ENCODE data around the gene IKZF2.

Gene IKZF2

DNA sequence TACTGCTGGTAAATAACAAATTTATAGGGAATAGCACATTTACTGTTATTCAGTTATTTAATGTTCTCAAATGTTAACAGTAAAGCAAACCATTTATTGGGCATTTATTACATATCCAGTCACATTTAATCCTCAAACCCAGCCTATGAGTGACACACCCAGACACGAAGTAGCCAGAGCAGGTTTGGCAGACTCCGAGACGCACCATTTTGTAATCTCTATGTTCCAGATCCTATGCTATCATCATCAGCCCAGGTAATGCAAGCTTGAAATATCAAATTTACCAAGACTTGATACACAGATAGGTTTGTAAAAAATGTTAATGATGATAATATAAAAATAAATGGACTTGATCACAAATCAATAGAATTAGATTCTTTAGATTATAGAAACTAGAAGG lies 131.1 kb downstream of the IKZF2 start:
- H3K4me1 ChIP-seq (ENCODE audit: control insufficient read depth, insufficient read depth, low read length): no peaks in the 10 kb centered on the region
- no peak overlapping the region for H3K9ac ChIP-seq (ENCODE audit: low read length)
- H3K9me3 ChIP-seq (ENCODE audit: control insufficient read depth, low read length): no peaks in the 10 kb centered on the region
- H3K27me3 ChIP-seq (ENCODE audit: control insufficient read depth, insufficient read depth, low read length): no peaks in the 10 kb centered on the region
- no peak overlapping the region for H3K4me3 ChIP-seq (ENCODE audit: low read length)
- H3K36me3 ChIP-seq (ENCODE audit: control insufficient read depth, insufficient read depth, low read length): no peaks in the 10 kb centered on the region

DNA sequence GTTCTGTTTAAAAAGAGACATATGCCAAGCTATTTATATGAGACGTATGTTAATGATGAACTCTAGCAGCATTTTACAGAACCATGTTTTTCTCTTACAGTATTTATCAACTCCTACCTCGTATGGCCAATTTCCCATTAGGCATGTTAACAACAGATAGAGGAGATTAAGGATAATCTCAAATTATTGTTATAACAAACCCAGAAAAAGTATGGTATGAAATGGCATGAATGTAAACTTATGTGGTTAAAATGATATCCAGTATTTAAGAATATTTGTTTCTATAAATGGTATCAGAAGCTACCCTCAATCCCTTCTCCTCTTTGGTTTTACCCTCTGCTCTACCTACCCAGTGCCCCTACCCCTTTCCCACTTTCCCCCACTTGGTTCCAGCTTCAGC lies 132.0 kb downstream of the IKZF2 start:
- no peak overlapping the region for H3K4me3 ChIP-seq (ENCODE audit: low read length)
- H3K9me3 ChIP-seq (ENCODE audit: control insufficient read depth, low read length): no peaks in the 10 kb centered on the region
- H3K27me3 ChIP-seq (ENCODE audit: control insufficient read depth, insufficient read depth, low read length): no peaks in the 10 kb centered on the region
- no peak overlapping the region for H3K9ac ChIP-seq (ENCODE audit: low read length)
- no peaks in the 10 kb centered on the region for H3K4me1 ChIP-seq (ENCODE audit: control insufficient read depth, insufficient read depth, low read length)
- H3K36me3 ChIP-seq (ENCODE audit: control insufficient read depth, insufficient read depth, low read length): no peaks in the 10 kb centered on the region

- H3K27me3 ChIP-seq (ENCODE audit: control insufficient read depth, insufficient read depth, low read length): no peaks in the 10 kb centered on the region
- H3K9me3 ChIP-seq (ENCODE audit: control insufficient read depth, low read length): no peaks in the 10 kb centered on the region
- H3K4me1 ChIP-seq (ENCODE audit: control insufficient read depth, insufficient read depth, low read length): no peaks in the 10 kb centered on the region
- no peak overlapping the region for H3K9ac ChIP-seq (ENCODE audit: low read length)
- no peaks in the 10 kb centered on the region for H3K36me3 ChIP-seq (ENCODE audit: control insufficient read depth, insufficient read depth, low read length)
- H3K4me3 ChIP-seq (ENCODE audit: low read length): no peak overlapping the region
These were observed 133.0 kb downstream of the IKZF2 start for GRCh38 chr2:213018340-213018901.

GRCh38 chr2:213017404-213017803 lies 134.0 kb downstream of the IKZF2 start:
- no peaks in the 10 kb centered on the region for H3K27me3 ChIP-seq (ENCODE audit: control insufficient read depth, insufficient read depth, low read length)
- H3K9ac ChIP-seq (ENCODE audit: low read length): no peak overlapping the region
- no peaks in the 10 kb centered on the region for H3K9me3 ChIP-seq (ENCODE audit: control insufficient read depth, low read length)
- H3K4me1 ChIP-seq (ENCODE audit: control insufficient read depth, insufficient read depth, low read length): no peaks in the 10 kb centered on the region
- H3K36me3 ChIP-seq (ENCODE audit: control insufficient read depth, insufficient read depth, low read length): no peaks in the 10 kb centered on the region
- no peak overlapping the region for H3K4me3 ChIP-seq (ENCODE audit: low read length)

DNA sequence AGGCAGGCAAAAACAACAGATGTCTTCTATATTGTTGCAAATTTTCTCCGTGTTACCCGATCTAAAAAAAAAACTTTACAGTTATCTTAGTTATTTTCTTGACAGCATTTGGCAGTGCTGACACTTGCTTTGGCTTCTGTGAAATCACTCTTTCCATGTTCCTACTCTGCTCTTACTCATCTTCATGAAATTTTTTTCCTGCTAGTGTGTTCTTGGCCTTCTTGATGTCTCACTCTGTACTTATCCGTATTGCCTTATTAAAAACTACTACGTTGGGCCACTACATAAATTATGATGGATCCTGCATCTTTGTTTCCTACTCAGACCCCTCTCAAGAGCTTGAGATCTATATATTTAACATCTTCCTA lies 134.4 kb downstream of the IKZF2 start:
- H3K9me3 ChIP-seq (ENCODE audit: control insufficient read depth, low read length): no peaks in the 10 kb centered on the region
- no peaks in the 10 kb centered on the region for H3K4me1 ChIP-seq (ENCODE audit: control insufficient read depth, insufficient read depth, low read length)
- H3K4me3 ChIP-seq (ENCODE audit: low read length): no peak overlapping the region
- no peak overlapping the region for H3K9ac ChIP-seq (ENCODE audit: low read length)
- H3K27me3 ChIP-seq (ENCODE audit: control insufficient read depth, insufficient read depth, low read length): no peaks in the 10 kb centered on the region
- H3K36me3 ChIP-seq (ENCODE audit: control insufficient read depth, insufficient read depth, low read length): no peaks in the 10 kb centered on the region

- Histone ChIP-seq H3K9ac (ENCODE audit: low read length) (no peak overlapping the region), H3K9me3 (ENCODE audit: control insufficient read depth, low read length) (no peaks in the 10 kb centered on the region), H3K4me3 (ENCODE audit: low read length) (no peak overlapping the region), H3K36me3 (ENCODE audit: control insufficient read depth, insufficient read depth, low read length) (no peaks in the 10 kb centered on the region), H3K27me3 (ENCODE audit: control insufficient read depth, insufficient read depth, low read length) (no peaks in the 10 kb centered on the region), H3K4me1 (ENCODE audit: control insufficient read depth, insufficient read depth, low read length) (no peaks in the 10 kb centered on the region)
These were observed 135.0 kb downstream of the IKZF2 start for GRCh38 chr2:213016166-213016983.

DNA sequence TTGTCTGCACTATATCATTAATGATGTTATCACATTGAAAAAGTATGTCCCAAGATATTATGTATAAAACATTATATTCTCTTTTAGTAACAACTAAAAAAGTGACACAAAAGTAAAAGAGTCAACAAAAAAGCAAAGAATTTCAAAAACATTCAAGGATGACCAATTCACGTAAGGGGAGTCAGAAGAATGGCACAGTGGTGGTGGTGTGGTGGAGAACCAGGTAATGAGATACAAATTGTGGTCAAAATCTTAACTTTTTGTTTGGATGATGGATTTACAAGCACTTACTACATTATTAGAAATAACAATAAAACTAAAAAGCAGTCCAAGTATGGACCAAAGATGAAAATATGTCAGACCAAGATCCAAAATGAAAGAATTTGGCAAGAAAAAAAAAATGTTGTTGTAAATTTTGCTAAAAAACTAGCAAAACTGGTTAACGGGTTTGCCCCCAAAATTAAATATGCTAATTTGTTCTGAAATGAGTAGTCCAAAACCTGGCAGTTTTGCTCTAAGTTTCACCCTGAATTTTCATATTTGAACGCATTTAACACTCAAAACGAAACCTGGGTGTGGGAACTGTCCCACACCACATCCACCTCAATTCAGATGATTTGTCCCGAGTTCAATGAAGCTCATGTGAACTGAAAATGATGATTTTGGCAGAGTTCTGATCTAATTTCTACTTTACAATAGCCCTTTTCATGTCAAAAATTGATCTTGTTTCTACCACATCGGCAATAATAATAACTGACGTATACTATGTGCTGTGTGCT lies 135.8 kb downstream of the IKZF2 start:
- no peak overlapping the region for H3K4me3 ChIP-seq (ENCODE audit: low read length)
- no peaks in the 10 kb centered on the region for H3K4me1 ChIP-seq (ENCODE audit: control insufficient read depth, insufficient read depth, low read length)

DNA sequence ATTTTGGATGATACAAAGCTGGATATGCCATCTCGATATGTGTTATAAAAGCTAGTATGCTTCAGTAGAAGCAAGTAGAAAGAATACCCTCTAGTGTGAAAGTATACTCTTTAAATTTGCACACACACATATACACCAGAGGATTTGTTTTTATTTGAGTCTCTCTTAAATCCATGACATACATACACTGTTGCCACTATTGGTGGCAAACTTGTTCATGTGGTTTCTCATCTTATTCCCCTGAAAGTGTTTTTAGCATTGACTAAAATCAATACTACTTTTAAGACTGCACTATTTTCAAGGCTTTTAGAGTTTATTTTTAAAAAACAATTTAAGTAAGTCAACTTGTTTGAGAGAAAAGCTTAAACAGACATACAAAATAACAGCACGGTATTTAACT lies 137.4 kb downstream of the IKZF2 start:
- no peak overlapping the region for H3K9ac ChIP-seq (ENCODE audit: low read length)
- no peaks in the 10 kb centered on the region for H3K27me3 ChIP-seq (ENCODE audit: control insufficient read depth, insufficient read depth, low read length)
- no peak overlapping the region for H3K4me3 ChIP-seq (ENCODE audit: low read length)
- H3K36me3 ChIP-seq (ENCODE audit: control insufficient read depth, insufficient read depth, low read length): no peaks in the 10 kb centered on the region
- H3K4me1 ChIP-seq (ENCODE audit: control insufficient read depth, insufficient read depth, low read length): no peaks in the 10 kb centered on the region
- H3K9me3 ChIP-seq (ENCODE audit: control insufficient read depth, low read length): no peaks in the 10 kb centered on the region

More for the DNA sequence above, 135.8 kb downstream of the IKZF2 start:
- Histone ChIP-seq H3K9ac (ENCODE audit: low read length) (no peak overlapping the region), H3K36me3 (ENCODE audit: control insufficient read depth, insufficient read depth, low read length) (no peaks in the 10 kb centered on the region), H3K9me3 (ENCODE audit: control insufficient read depth, low read length) (no peaks in the 10 kb centered on the region), H3K27me3 (ENCODE audit: control insufficient read depth, insufficient read depth, low read length) (no peaks in the 10 kb centered on the region)

DNA sequence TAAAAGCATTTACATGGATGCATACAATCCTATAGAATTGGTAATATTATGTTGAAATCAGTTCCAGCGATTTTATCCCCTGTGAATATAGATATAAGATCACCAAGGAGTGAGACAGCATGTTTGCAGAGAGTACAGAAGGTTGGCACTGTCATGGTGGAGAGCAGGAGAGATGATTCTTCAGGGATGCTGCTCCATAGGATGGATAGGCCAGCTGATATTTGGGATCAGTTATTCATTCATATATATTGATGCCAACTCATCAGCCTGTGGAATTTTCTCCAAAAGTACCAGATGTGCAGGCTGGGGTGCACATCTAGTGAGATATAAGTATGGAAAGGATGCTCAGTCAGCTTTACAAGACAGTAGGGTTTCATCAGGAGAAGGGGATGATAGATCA lies 139.9 kb downstream of the IKZF2 start:
- Histone ChIP-seq H3K4me3 (ENCODE audit: low read length) (no peak overlapping the region), H3K9me3 (ENCODE audit: control insufficient read depth, low read length) (no peaks in the 10 kb centered on the region), H3K9ac (ENCODE audit: low read length) (no peak overlapping the region), H3K36me3 (ENCODE audit: control insufficient read depth, insufficient read depth, low read length) (no peaks in the 10 kb centered on the region), H3K27me3 (ENCODE audit: control insufficient read depth, insufficient read depth, low read length) (no peaks in the 10 kb centered on the region), H3K4me1 (ENCODE audit: control insufficient read depth, insufficient read depth, low read length) (no peaks in the 10 kb centered on the region)

DNA sequence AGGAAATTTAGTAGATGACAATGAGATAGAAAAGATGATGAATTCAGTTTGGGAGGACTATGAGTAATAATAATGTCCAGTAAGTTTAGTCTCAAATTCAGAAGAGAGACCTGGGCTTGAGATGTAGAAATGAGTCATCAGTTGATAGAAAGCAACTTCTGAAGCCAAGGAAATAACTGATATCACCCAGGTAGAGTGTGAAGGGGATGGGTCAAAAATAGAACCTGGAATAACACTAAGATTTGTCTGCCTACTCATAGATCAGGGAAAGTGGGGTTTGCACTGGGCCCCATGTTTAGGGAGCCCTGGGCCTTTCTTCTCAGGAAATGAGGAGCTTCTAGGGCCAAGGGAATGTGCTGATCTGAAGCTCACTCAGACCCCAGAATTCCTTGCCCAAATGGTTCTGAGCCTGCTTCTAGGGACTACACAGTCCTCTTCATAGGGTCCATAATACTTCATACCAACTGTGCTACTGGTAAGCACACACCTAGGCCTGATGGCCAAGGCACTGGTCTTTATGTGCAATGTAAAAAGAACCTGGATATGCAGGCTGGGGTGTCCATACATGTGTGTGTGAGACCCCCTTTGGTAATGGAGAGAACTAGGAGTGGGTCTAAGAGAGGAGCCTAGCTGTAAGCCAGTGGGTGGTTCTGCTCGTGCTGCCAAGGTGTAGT lies 141.2 kb downstream of the IKZF2 start:
- no peaks in the 10 kb centered on the region for H3K4me1 ChIP-seq (ENCODE audit: control insufficient read depth, insufficient read depth, low read length)
- H3K27me3 ChIP-seq (ENCODE audit: control insufficient read depth, insufficient read depth, low read length): no peaks in the 10 kb centered on the region
- H3K36me3 ChIP-seq (ENCODE audit: control insufficient read depth, insufficient read depth, low read length): no peaks in the 10 kb centered on the region
- no peak overlapping the region for H3K4me3 ChIP-seq (ENCODE audit: low read length)
- no peaks in the 10 kb centered on the region for H3K9me3 ChIP-seq (ENCODE audit: control insufficient read depth, low read length)
- H3K9ac ChIP-seq (ENCODE audit: low read length): no peak overlapping the region

DNA sequence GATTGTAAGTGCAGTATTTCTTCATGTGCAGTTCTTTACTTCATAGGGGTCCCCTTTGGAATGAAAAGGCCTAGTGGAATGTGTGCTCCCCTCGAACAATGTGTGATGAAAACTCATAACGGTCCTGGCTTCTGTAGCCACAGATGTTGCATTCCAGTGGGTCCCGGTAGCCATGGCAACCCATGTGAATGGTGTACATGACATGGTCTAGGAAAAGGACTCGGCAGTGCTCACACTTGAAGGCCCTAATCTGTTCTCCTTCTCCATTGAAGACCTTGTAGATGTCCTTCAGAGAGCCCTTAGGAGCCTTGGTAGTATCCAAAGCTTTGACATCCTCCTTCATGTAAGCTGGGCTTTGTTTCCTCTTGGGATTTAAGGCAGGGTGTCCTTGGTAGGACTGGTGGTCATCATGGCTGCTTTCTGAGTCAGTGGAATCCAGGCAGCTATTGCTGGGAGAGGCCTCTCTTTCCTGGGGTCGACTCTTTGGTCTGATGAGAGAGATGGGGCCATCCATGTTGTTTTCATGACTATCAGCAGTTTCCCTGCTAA lies 144.0 kb downstream of the IKZF2 start:
- Histone ChIP-seq H3K9me3 (ENCODE audit: control insufficient read depth, low read length) (no peaks in the 10 kb centered on the region), H3K27me3 (ENCODE audit: control insufficient read depth, insufficient read depth, low read length) (no peaks in the 10 kb centered on the region), H3K4me1 (ENCODE audit: control insufficient read depth, insufficient read depth, low read length) (no peaks in the 10 kb centered on the region), H3K4me3 (ENCODE audit: low read length) (no peak overlapping the region), H3K9ac (ENCODE audit: low read length) (no peak overlapping the region), H3K36me3 (ENCODE audit: control insufficient read depth, insufficient read depth, low read length) (no peaks in the 10 kb centered on the region)

Data from mucosa of stomach (tissue), 1 donor.